Esophagus (tissue), 2 donors: ENCODE data around the gene FRMPD2. TPM values are rescaled to one million over a fixed set of nuclear protein-coding genes. Genes with fewer than 3 reads are reported as not detected.

Experiments used
- H3K27ac ChIP-seq, 2 donors: one replicate each; pipeline ENCODE4 v1.5.1; 2013; ENCODE audit warnings: low read depth in 2 of 2, mild to moderate bottlenecking in 2 of 2, inconsistent platforms in 1 of 2, low read length in 1 of 2, moderate library complexity in 1 of 2
- H3K27me3 ChIP-seq, 2 donors: one replicate each; pipeline ENCODE4 v1.6.1; 2013; ENCODE audit warnings: low read length in 2 of 2, control low read depth in 1 of 2, mild to moderate bottlenecking in 1 of 2; ENCODE audit not compliant: insufficient read depth in 2 of 2, control insufficient read depth in 1 of 2
- H3K36me3 ChIP-seq, 2 donors: one replicate each; pipeline ENCODE4 v1.6.1; 2013; ENCODE audit warnings: low read length in 1 of 2; ENCODE audit not compliant: control insufficient read depth in 2 of 2, insufficient read depth in 2 of 2
- H3K4me1 ChIP-seq, 2 donors: one replicate each; pipeline ENCODE4 v1.6.1; 2013; ENCODE audit warnings: low read length in 1 of 2; ENCODE audit not compliant: control insufficient read depth in 2 of 2, insufficient read depth in 2 of 2
- H3K4me3 ChIP-seq, 2 donors: one replicate each; pipeline ENCODE4 v1.5.1; 2013; ENCODE audit warnings: low read length in 2 of 2, mild to moderate bottlenecking in 2 of 2, low read depth in 1 of 2, moderate library complexity in 1 of 2
- H3K9me3 ChIP-seq, 2 donors: one replicate each; pipeline ENCODE4 v1.6.1; 2013; ENCODE audit warnings: mild to moderate bottlenecking in 2 of 2, low read depth in 1 of 2, low read length in 1 of 2, moderate library complexity in 1 of 2; ENCODE audit not compliant: control insufficient read depth in 2 of 2, insufficient read depth in 1 of 2
- WGBS, 2 donors: extraction: QIAGEN DNeasy Blood & Tissue Kit; methylation state at CpG; one replicate each; pipeline ENCODE4 v1.1.7; 2013; 5-methylcytosine and 5-hydroxymethylcytosine counted together
- polyA plus RNA-seq, 2 donors: library from polyadenylated mRNA; stranded (reverse); fragments of 200-250 nt; gene quantifications; one replicate each; pipeline ENCODE4 v1.2.3, GENCODE V29; 2013
- donor health status: healthy with polysubstance abuse.
- donor health status: Bipolar disorder and iron deficiency.

Gene FRMPD2
- polyA plus RNA-seq, 2 donors = 0.02 to 0.06 TPM

- WGBS, 2 donors = 72 to 75% methylated on average over 9 of the region's 9 CpGs
- Histone ChIP-seq H3K36me3 (no peaks in the 10 kb centered on the region), H3K9me3 (no peaks in the 10 kb centered on the region), H3K4me1 (peaks cover 0 to 2% of the 10 kb centered on the region in 2 donors), H3K27me3 (no peaks in the 10 kb centered on the region), H3K27ac (no peak overlapping the region), H3K4me3 (no peak overlapping the region)
These were observed 35.5 kb downstream of the FRMPD2 start for GRCh38 chr10:48238826-48239520.

GRCh38 chr10:48237259-48238250 is 36.9 kb downstream of the FRMPD2 start:
- Histone ChIP-seq H3K9me3 (no peaks in the 10 kb centered on the region), H3K4me1 (no peaks in the 10 kb centered on the region), H3K4me3 (no peak overlapping the region), H3K27ac (no peak overlapping the region), H3K36me3 (no peaks in the 10 kb centered on the region), H3K27me3 (no peaks in the 10 kb centered on the region)
- WGBS, 2 donors = 93 to 94% methylated on average over 16 of the region's 16 CpGs

GRCh38 chr10:48236199-48236621 is 38.3 kb downstream of the FRMPD2 start:
- Histone ChIP-seq H3K27me3 (no peaks in the 10 kb centered on the region), H3K27ac (no peak overlapping the region), H3K4me3 (no peak overlapping the region), H3K36me3 (no peaks in the 10 kb centered on the region), H3K9me3 (no peaks in the 10 kb centered on the region), H3K4me1 (no peaks in the 10 kb centered on the region)
- WGBS, 2 donors = 82 to 89% methylated on average over 6 of the region's 6 CpGs

- no peaks in the 10 kb centered on the region for H3K27me3 ChIP-seq
- H3K4me3 ChIP-seq = no peak overlapping the region
- H3K36me3 ChIP-seq = no peaks in the 10 kb centered on the region
- H3K4me1 ChIP-seq = no peaks in the 10 kb centered on the region
- H3K27ac ChIP-seq = no peak overlapping the region
- no peaks in the 10 kb centered on the region for H3K9me3 ChIP-seq
- 83 to 86% methylated on average over 4 of the region's 4 CpGs for WGBS, 2 donors
These were observed 39.0 kb downstream of the FRMPD2 start for GRCh38 chr10:48235501-48235900.

GRCh38 chr10:48234787-48235186 is 39.7 kb downstream of the FRMPD2 start:
- Histone ChIP-seq H3K27me3 (no peaks in the 10 kb centered on the region), H3K4me3 (no peak overlapping the region), H3K4me1 (no peaks in the 10 kb centered on the region), H3K36me3 (no peaks in the 10 kb centered on the region), H3K27ac (no peak overlapping the region), H3K9me3 (no peaks in the 10 kb centered on the region)
- WGBS, 2 donors = 85 to 87% methylated on average over 4 of the region's 4 CpGs

GRCh38 chr10:48234295-48234694 is 40.2 kb downstream of the FRMPD2 start:
- H3K36me3 ChIP-seq = no peaks in the 10 kb centered on the region
- H3K27me3 ChIP-seq = no peaks in the 10 kb centered on the region
- 50 to 55% methylated on average over 1 of the region's 1 CpG for WGBS, 2 donors
- H3K4me1 ChIP-seq = no peaks in the 10 kb centered on the region
- H3K4me3 ChIP-seq = no peak overlapping the region
- no peak overlapping the region for H3K27ac ChIP-seq
- H3K9me3 ChIP-seq = no peaks in the 10 kb centered on the region

- 77 to 90% methylated on average over 2 of the region's 2 CpGs for WGBS, 2 donors
- Histone ChIP-seq H3K27ac (no peak overlapping the region), H3K9me3 (no peaks in the 10 kb centered on the region), H3K36me3 (no peaks in the 10 kb centered on the region), H3K4me1 (no peaks in the 10 kb centered on the region), H3K27me3 (no peaks in the 10 kb centered on the region), H3K4me3 (no peak overlapping the region)
These were observed 40.9 kb downstream of the FRMPD2 start for GRCh38 chr10:48233559-48234005.

GRCh38 chr10:48232717-48233447 is 41.6 kb downstream of the FRMPD2 start:
- Histone ChIP-seq H3K4me3 (no peak overlapping the region), H3K36me3 (no peaks in the 10 kb centered on the region), H3K27me3 (no peaks in the 10 kb centered on the region), H3K9me3 (no peaks in the 10 kb centered on the region), H3K27ac (no peak overlapping the region), H3K4me1 (no peaks in the 10 kb centered on the region)
- 89 to 91% methylated on average over 3 of the region's 3 CpGs for WGBS, 2 donors

GRCh38 chr10:48231699-48232315 is 42.7 kb downstream of the FRMPD2 start:
- Histone ChIP-seq H3K27me3 (no peaks in the 10 kb centered on the region), H3K4me1 (no peaks in the 10 kb centered on the region), H3K36me3 (no peaks in the 10 kb centered on the region), H3K9me3 (no peaks in the 10 kb centered on the region), H3K4me3 (no peak overlapping the region), H3K27ac (no peak overlapping the region)
- WGBS, 2 donors = 60 to 73% methylated on average over 6 of the region's 6 CpGs
